VCaP (cell line): ENCODE data around the gene PPP1R12B.
A peak's percentile ranks its signal among the peaks of the same experiment; 100 is the strongest.

Experiments
- H3K27ac ChIP-seq: fragments of 450-650 bp; 2 replicates; pipeline ENCODE4 v1.5.1; 2017
- TF ChIP-seq, protein P1 (sequence below): fragments of 450-650 bp; conservative IDR thresholded peaks from 2 replicates; pipeline ENCODE4 v1.5.1; 2017; ENCODE audit warnings: mild to moderate bottlenecking, moderate library complexity

Gene PPP1R12B

DNA sequence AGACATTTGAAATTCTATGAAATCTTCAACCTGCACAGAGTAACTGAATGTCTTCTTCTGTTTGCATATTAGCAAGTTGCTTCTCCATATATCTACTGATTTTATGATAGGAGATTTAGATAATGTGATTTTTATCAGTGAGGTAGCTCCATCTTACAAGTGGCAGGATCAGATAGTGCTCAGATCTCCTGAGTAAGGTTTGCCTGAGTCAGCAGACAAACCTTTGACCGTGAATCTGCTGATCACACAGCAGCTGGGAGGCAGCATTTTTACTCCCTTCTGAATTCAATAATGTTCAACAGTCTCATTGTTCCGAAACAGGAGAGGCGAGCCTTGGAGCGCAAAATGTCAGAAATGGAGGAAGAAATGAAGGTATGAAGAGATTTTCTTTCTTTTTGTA lies 220.3 kb downstream of the PPP1R12B start:
- peak overlapping the region; percentile 97 for H3K27ac ChIP-seq
- TF ChIP-seq, protein P1, sequence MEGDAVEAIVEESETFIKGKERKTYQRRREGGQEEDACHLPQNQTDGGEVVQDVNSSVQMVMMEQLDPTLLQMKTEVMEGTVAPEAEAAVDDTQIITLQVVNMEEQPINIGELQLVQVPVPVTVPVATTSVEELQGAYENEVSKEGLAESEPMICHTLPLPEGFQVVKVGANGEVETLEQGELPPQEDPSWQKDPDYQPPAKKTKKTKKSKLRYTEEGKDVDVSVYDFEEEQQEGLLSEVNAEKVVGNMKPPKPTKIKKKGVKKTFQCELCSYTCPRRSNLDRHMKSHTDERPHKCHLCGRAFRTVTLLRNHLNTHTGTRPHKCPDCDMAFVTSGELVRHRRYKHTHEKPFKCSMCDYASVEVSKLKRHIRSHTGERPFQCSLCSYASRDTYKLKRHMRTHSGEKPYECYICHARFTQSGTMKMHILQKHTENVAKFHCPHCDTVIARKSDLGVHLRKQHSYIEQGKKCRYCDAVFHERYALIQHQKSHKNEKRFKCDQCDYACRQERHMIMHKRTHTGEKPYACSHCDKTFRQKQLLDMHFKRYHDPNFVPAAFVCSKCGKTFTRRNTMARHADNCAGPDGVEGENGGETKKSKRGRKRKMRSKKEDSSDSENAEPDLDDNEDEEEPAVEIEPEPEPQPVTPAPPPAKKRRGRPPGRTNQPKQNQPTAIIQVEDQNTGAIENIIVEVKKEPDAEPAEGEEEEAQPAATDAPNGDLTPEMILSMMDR = no peak

DNA sequence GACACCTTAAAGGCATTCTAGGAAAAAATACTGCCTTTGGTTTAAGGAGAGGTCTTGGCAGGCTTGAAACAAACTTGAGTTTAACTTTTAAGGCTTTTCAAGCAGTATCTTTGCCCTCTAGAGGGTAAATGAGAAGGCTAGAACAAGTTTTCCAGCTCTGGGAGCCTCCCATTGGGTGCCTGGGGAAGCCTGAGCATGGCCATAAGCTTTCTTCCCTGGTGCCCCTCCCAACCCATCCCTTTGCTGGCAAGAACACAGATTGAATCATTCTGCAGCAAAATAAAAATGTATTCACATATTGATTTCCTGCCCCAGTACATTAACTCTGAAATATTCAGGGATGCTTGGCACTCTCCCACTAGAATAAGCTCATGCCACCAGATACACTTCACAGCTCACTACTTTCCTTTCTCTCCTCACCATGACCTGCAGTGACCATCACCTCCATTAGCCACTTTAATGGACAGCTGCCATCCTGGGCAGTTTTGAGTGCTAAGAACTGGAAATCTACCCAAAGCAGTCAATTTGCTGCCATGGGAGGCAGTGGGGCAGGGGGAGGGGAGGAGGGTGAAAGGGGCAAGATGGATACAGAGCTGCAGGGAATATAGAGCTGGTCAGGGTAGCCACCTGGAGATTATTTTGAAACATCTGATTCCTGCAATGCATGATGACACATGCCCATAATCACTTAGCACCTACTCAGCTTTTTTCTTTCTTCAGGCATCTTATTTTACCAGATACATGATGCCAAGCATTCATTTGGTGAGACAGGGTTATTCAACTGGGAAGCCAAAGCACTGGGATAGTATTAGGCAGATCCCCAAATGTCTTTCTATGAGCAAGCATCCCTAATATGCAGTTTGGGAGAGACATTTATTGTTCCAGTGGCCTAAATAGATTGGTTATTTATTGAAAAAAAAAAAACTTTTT lies 221.2 kb downstream of the PPP1R12B start:
- H3K27ac ChIP-seq = peak overlapping the region; percentile 97
- TF ChIP-seq, protein P1 = no peak

DNA sequence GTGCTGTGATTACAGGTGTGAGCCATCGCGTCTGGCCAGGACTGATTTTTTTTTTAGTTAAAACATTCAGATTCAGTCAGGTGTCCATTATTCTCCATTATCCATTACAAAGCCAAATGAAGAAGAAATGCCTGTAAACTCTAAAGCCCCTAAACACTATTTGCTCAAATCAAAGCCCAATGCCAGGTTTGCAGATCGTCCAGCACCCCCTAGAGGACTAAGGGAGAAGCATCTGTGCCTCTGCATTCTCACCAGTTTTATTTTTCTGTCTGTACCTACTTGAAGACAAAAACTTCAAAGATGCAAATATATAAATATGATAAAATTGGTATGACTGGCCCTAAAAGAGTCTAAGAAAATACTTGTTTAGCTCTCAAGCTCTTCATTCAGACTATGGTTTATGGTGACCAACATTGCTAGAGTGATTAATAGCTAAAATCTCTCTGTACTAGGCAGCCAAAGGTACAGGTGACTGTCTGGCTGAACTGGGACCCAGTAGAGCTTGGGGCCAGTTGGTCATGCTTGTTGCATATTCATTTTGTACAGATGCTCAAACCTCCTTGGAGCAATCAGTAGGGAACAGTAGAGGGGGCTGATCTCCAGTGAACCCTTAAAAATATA lies 223.3 kb downstream of the PPP1R12B start:
- TF ChIP-seq, protein P1 = peak; percentile 81
- H3K27ac ChIP-seq = peak overlapping the region; percentile 97

DNA sequence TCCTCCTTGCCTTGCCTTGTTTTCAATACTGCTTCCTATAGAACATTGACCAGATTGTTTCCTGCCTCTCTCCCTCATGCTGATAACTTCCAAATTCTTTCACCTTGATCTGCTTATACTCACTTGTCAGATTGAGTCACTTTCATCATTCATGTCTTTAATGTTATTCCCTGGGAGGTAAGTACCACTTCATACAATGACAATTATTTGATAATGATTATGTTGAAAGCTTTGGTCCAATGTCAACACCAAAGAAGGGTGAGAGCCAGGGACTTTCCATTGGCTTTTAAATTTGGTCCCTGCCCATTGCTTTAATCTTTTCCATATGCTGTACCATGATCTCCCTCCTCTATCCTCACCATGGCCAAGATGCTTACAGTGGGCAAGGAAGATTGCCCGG lies 224.4 kb downstream of the PPP1R12B start:
- TF ChIP-seq, protein P1 = no peak
- peak overlapping the region; percentile 97 for H3K27ac ChIP-seq

DNA sequence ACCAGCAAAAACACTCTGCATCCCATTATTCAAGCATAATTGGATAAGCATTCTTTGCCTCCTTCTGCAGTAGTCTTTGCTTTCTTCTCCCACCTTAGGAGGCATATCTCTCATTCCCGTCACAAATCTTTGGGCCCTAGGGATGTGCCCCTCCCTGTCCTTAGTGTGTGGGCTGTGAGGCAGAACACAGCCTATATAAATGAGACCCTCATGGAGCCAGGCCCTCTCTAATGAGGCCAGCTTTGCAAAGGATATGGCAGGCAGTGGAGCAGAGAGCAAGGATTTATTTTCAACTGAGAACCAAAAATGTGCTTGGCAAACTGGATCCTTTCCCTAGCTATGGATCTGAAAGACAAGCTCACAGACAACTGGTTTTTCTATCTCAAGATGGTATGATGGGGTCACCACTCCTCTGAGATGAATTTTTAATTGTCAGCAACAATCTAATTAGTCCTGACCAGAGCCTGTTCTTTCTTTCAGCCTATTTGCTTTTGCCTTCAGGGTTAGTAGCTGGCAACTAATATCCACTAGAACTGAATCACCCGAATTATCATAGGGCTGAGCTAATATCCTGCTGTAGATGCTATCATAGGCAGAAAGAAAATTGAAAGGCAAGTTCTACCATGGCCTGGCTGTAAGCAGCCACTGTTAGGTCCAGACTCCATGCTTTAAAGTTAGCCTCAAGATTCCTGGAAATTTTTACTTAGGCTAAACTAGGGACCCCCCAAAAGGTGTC lies 227.6 kb downstream of the PPP1R12B start:
- TF ChIP-seq, protein P1 = no peak
- no peak overlapping the region; the same call in 1 of the 2 replicates for H3K27ac ChIP-seq

DNA sequence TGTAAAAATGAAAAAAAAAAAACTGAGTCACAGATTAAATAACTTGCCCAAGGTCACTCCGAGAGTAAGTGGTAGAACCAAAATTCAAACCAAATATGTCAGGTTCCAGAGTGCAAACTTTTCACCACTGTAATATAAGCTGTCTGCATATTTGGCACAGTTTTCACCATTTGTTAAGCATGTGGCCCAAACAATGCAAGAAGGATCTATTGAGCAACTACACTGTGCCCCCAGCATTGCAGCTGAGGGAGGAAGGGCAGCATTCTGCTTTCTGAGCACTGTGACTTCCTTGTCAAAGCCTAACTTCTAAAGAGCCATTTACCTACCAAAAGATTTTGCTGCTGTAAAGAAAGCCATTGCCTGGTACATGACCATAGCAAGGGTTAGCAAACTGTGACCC lies 228.3 kb downstream of the PPP1R12B start:
- no peak overlapping the region; the same call in 1 of the 2 replicates for H3K27ac ChIP-seq
- TF ChIP-seq, protein P1 = no peak

DNA sequence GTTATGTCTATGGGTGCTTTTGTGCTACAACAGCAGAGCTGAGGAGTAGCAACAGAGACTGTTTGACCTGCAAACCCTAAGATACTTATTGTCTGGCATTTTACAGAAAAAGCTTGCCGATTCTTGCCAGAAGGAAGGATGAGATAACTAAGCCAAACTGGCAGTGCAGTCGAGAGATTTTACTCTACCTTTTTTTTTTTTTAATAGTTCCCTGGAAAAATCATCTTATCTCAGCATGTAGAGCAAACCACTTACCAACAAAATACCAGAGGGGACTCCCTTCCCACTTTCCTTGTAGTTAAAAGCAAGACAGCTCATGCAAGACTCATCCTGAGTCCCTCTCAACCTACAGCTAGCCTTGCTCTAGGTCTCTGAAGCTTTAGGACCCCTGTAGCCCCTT lies 228.9 kb downstream of the PPP1R12B start:
- no peak overlapping the region for H3K27ac ChIP-seq
- TF ChIP-seq, protein P1 = no peak
